Mesenteric fat pad (tissue), 1 donor: Measurements from ENCODE around the gene CHST10. TPM values are rescaled to one million over a fixed set of nuclear protein-coding genes. Genes with fewer than 3 reads are reported as not detected.

ENCODE experiments used
- total RNA-seq: library from RNA; stranded (reverse); fragmentation: NEBNext Ultra II Directional; extraction: Animal tissue kit (Norgen Biotek cat#: 25700); gene quantifications from one replicate; pipeline ENCODE4 v1.2.1, GENCODE V29; 2021
- donor health status: DM: yes; HTN: yes; CAD: no.

CHST10 gene
- total RNA-seq, 1 donor from 2014 or later, result 4.1 TPM

Other genes starting within 250 kb of the CHST10 start
- 5.9 TPM for gene LONRF2, start 95.2 kb downstream of the CHST10 start, total RNA-seq
- not detected for gene NMS, start 52.8 kb upstream of the CHST10 start, total RNA-seq
- 21.6 TPM for gene PDCL3, start 145.3 kb upstream of the CHST10 start, total RNA-seq